K562 (cell line): ENCODE measurements around the gene CERS2. TPM values are rescaled to one million over a fixed set of nuclear protein-coding genes. Genes with fewer than 3 reads are reported as not detected.

Source experiments
- ATAC-seq: fragments of 200-7000 bp; cut with Tn5 transposase; 3 replicates; pipeline ENCODE4 v1.9.1; 2020; ENCODE audit warnings: moderate library complexity
- BruUV-seq: library from RNA; stranded (reverse); fragments of 400-500 nt; replicated peaks from 2 replicates; lab custom pipeline; 2021; lab: Mats Ljungman, UMichigan
- CTCF ChIA-PET: fragments of 300-600 bp; formaldehyde crosslinking; extraction: SDS; loops from one replicate; lab custom pipeline; 2021; ENCODE audit warnings: low intra/inter-chr PET ratio; lab: Yijun Ruan, JAX
- POLR2A ChIA-PET: fragments of 300-600, 350-650 bp; sonication (Branson Sonifier 250); formaldehyde crosslinking; extraction: SDS; loops from one replicate; lab custom pipeline; 2021; ENCODE audit warnings: antibody characterized with exemption, inconsistent platforms; lab: Yijun Ruan, JAX
- DNase-seq, 4 experiments: peaks; one replicate each; pipeline versions ENCODE4 v3.0.0 to v3.0.0-alpha.2; 2011 to 2018; ENCODE audit warnings: low spot score in 3 of 4, mixed read lengths in 3 of 4; ENCODE audit errors: extremely low read depth in 1 of 4
- FAIRE-seq: peaks from 2 replicates; lab custom pipeline; 2011; peaks lifted over from hg19 to GRCh38; lab: Jason Lieb, UNC
- H2AFZ ChIP-seq: 2 replicates; pipeline ENCODE4 v1.6.0; 2011; ENCODE audit warnings: low read depth, low read length, control low read depth, inconsistent platforms
- H3K27ac ChIP-seq: fragments of 200-600 bp; 3 replicates; pipeline ENCODE4 v1.8.0; 2011; ENCODE audit warnings: low read depth, mild to moderate bottlenecking, control low read depth, inconsistent platforms, low read length, moderate library complexity, mixed read lengths; ENCODE audit errors: extremely low read depth
- H3K27me3 ChIP-seq, 2 experiments: fragments of 300-600 bp in 1 of 2; 2 replicates in 1 of 2; 3 replicates in 1 of 2; pipeline versions ENCODE4 v1.6.0 to v1.8.0; 2011; ENCODE audit warnings: inconsistent platforms in 2 of 2, low read length in 2 of 2, mild to moderate bottlenecking in 1 of 2, mixed read lengths in 1 of 2, moderate library complexity in 1 of 2; ENCODE audit not compliant: control insufficient read depth in 2 of 2, insufficient read depth in 2 of 2
- H3K36me3 ChIP-seq: fragments of 300-600 bp; 3 replicates; pipeline ENCODE4 v1.8.0; 2011; ENCODE audit warnings: mild to moderate bottlenecking, low read length, inconsistent platforms; ENCODE audit not compliant: control insufficient read depth, insufficient read depth
- H3K4me1 ChIP-seq, 2 experiments: fragments of 200-600 bp in 1 of 2; replicated peaks in 1 of 2; 2 replicates in 1 of 2; 3 replicates in 1 of 2; pipeline versions ENCODE4 v1.5.1 to v1.8.0; 2011; ENCODE audit warnings: inconsistent platforms in 2 of 2, low read length in 2 of 2, mild to moderate bottlenecking in 1 of 2, mixed read lengths in 1 of 2, moderate library complexity in 1 of 2; ENCODE audit not compliant: control insufficient read depth in 2 of 2, insufficient read depth in 2 of 2
- H3K4me2 ChIP-seq: 2 replicates; pipeline ENCODE4 v1.6.1; 2011; ENCODE audit warnings: low read length, control low read depth, inconsistent platforms, mixed read lengths; ENCODE audit not compliant: insufficient read depth
- H3K4me3 ChIP-seq: fragments of 200-600 bp; sonication (generic), shearing (Covaris generic); 2 replicates; pipeline ENCODE4 v1.5.1; 2016; ENCODE audit warnings: control low read depth, inconsistent platforms
- H3K79me2 ChIP-seq: fragments of 200-600 bp; 3 replicates; pipeline ENCODE4 v1.8.0; 2011; ENCODE audit warnings: low read length, inconsistent platforms; ENCODE audit not compliant: control insufficient read depth, insufficient read depth
- H3K9ac ChIP-seq, 2 experiments: 2 replicates each; pipeline versions ENCODE4 v1.6.0 to v1.6.1; 2011; ENCODE audit warnings: low read depth in 2 of 2, low read length in 2 of 2, control low read depth in 1 of 2, inconsistent platforms in 1 of 2, mild to moderate bottlenecking in 1 of 2, mixed read lengths in 1 of 2; ENCODE audit not compliant: insufficient read depth in 1 of 2
- H3K9me1 ChIP-seq: one replicate; pipeline ENCODE4 v1.6.0; 2011; ENCODE audit warnings: inconsistent platforms, mild to moderate bottlenecking, low read length, moderate library complexity; ENCODE audit not compliant: control insufficient read depth, insufficient read depth
- H3K9me3 ChIP-seq: replicated peaks from 2 replicates; pipeline ENCODE4 v1.5.1; 2011; ENCODE audit warnings: low read depth, low read length, inconsistent platforms; ENCODE audit not compliant: control insufficient read depth, insufficient read depth
- H4K20me1 ChIP-seq: replicated peaks from 2 replicates; pipeline ENCODE4 v1.6.1; 2011; ENCODE audit warnings: low read length, inconsistent platforms, mixed read lengths; ENCODE audit not compliant: control insufficient read depth, insufficient read depth
- EGR1 ChIP-seq: fragments of 450-650 bp; conservative IDR thresholded peaks from 2 replicates; pipeline ENCODE4 v1.6.1; 2017; ENCODE audit warnings: mild to moderate bottlenecking
- HDAC1 ChIP-seq, 2 experiments: fragments of 450-650 bp; IDR thresholded peaks; 2 replicates each; pipeline ENCODE4 v1.6.1; 2016 to 2017; ENCODE audit warnings: inconsistent platforms in 1 of 2, mild to moderate bottlenecking in 1 of 2, moderate library complexity in 1 of 2
- HMBOX1 ChIP-seq: sonication (generic); IDR thresholded peaks from 2 replicates; pipeline ENCODE4 v1.6.1; 2016
- MTA2 ChIP-seq: fragments of 450-650 bp; IDR thresholded peaks from 2 replicates; pipeline ENCODE4 v1.6.1; 2016; ENCODE audit warnings: low read depth
- NBN ChIP-seq: fragments of 450-650 bp; IDR thresholded peaks from 2 replicates; pipeline ENCODE4 v1.6.1; 2016; ENCODE audit warnings: low read depth, mild to moderate bottlenecking
- PKNOX1 ChIP-seq: fragments of 450-650 bp; IDR thresholded peaks from 2 replicates; pipeline ENCODE4 v1.6.1; 2016
- RFX7 ChIP-seq: fragments of 250-450 bp; sonication (Bioruptor Pico); IDR thresholded peaks from 2 replicates; pipeline ENCODE4 v1.5.1; 2021; ENCODE audit warnings: mild to moderate bottlenecking
- SNRNP70 ChIP-seq: fragments of 200-400 bp; formaldehyde crosslinking; optimal IDR thresholded peaks from 2 replicates; pipeline ENCODE3; 2017; ENCODE audit warnings: low read depth, low read length
- TEAD2 ChIP-seq: fragments of 450-650 bp; IDR thresholded peaks from 2 replicates; pipeline ENCODE4 v1.6.1; 2016; ENCODE audit warnings: missing genetic modification characterization, control low read depth, missing compliant biosample characterization
- VEZF1 ChIP-seq: fragments of 200-800 bp; sonication (Bioruptor generic); IDR thresholded peaks from 2 replicates; pipeline ENCODE4 v1.6.1; 2017; ENCODE audit warnings: missing genetic modification characterization, missing compliant biosample characterization
- YY1 ChIP-seq, 3 experiments: IDR thresholded peaks; 2 replicates each; pipeline ENCODE4 v1.6.1; 2011; ENCODE audit warnings: low read length in 2 of 3, mild to moderate bottlenecking in 2 of 3, moderate library complexity in 2 of 3, borderline replicate concordance in 1 of 3, control low read depth in 1 of 3, low read depth in 1 of 3; ENCODE audit not compliant: insufficient read depth in 3 of 3, insufficient replicate concordance in 2 of 3, control insufficient read depth in 1 of 3, insufficient read length in 1 of 3; ENCODE audit errors: extremely low read depth in 1 of 3
- WGBS: fragments of 100-300 bp; shearing (Covaris generic); methylation state at CpG from one replicate; pipeline ENCODE4 v1.1.6; 2016; ENCODE audit warnings: low coverage, mixed read lengths; ENCODE audit not compliant: insufficient coverage; ENCODE audit errors: missing lambda C conversion rate; 5-methylcytosine and 5-hydroxymethylcytosine counted together
- in situ Hi-C: fragments of 300-500 bp; cut with MboI; formaldehyde crosslinking; loops from 4 replicates; pipeline ENCODE4 v1.15.0; 2018; ENCODE audit warnings: inconsistent platforms, mixed read lengths
- intact Hi-C: fragments of 100-400 bp; cut with micrococcal nuclease; formaldehyde crosslinking; loops from 2 replicates; pipeline ENCODE4 v1.14.2; 2022
- polyA plus RNA-seq, 8 experiments: library from polyadenylated mRNA; depleted of rRNA in 4 of 8; stranded (reverse) in 5 of 8; unstranded in 3 of 8; fragments of >200 nt; fragmentation: Nextera tagmentation in 2 of 8; fragmentation: Illumina TruSeq in 1 of 8; extraction: Ambion mirVana in 2 of 8; extraction: Trizol in 1 of 8; gene quantifications; 2 replicates each; pipeline versions ENCODE4 v1.2.1 to v1.2.3, GENCODE V29; 2011 to 2014; ENCODE audit warnings: inconsistent platforms in 1 of 8, missing spikeins in 1 of 8
- total RNA-seq, 7 experiments: library from RNA; depleted of rRNA in 6 of 7; stranded (reverse); fragments of >200 nt in 6 of 7; fragmentation: Illumina TruSeq in 2 of 7; extraction: Trizol in 2 of 7; gene quantifications; 2 replicates each; pipeline versions ENCODE4 v1.2.1 to v1.2.3, GENCODE V29; 2011 to 2021; ENCODE audit warnings: low replicate concordance in 1 of 7
- TF ChIP-seq, protein P1 (sequence below): sonication (generic); formaldehyde crosslinking; IDR thresholded peaks from 2 replicates; pipeline ENCODE4 v1.8.0; 2022; ENCODE audit warnings: missing genetic modification reagents, mild to moderate bottlenecking, moderate library complexity, borderline replicate concordance
- TF ChIP-seq, protein P2 (sequence below), 3 experiments: IDR thresholded peaks in 2 of 3; conservative IDR thresholded peaks in 1 of 3; 2 replicates each; pipeline ENCODE4 v1.5.1; 2011 to 2012; ENCODE audit warnings: low read length in 3 of 3, mild to moderate bottlenecking in 3 of 3, control low read depth in 2 of 3, improper control_type of control experiment in 1 of 3, inconsistent platforms in 1 of 3, low read depth in 1 of 3, mixed read lengths in 1 of 3, moderate library complexity in 1 of 3; ENCODE audit not compliant: insufficient read depth in 2 of 3

Gene CERS2
- total and polyA plus RNA-seq, 9 of the 15 experiments (the other 6 are each of a cell fraction or from before 2014, with no cell fraction given), result 23.4 to 295 (median 132) TPM

DNA sequence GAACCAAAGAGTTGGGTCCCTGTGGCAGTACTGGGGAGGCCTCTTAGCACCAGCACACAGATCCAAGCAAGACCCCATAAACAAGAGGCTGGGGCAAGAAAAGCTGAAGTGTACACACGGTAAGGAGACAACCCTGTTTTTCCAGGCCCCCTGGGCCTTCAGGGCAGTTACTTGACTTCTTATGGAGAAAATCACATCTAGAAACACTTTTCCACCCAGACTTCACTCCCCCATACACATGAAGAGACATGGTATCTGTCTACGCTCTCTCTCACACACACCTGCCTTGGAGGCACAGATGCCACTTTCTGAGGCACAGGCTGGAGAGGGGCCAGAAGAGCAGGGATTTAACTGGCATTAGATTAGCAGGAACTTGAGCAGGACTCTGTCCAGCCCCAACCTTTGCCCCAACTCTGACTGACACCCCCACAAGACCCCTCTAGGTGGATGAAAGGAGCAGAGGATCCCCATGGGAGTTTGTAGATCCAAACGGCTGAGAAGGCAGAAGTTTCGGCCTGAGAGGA is 2.2 kb downstream of the CERS2 start:
- peak overlapping the region; percentile 92 for H3K4me2 ChIP-seq
- H3K36me3 ChIP-seq, result peaks cover 51% of the 10 kb centered on the region; the same call in 2 of the 3 replicates
- WGBS, result 13% methylated on average over 4 of the region's 4 CpGs
- H3K4me3 ChIP-seq, result peak overlapping the region; percentile 63
- H3K9me3 ChIP-seq, result no peaks in the 10 kb centered on the region
- in situ Hi-C loops, result no loop called here
- H3K9ac ChIP-seq, result peak overlapping the region; percentile 88 to 93
- POLR2A ChIA-PET, result interaction anchor here (0.6 to 2.0 kb wide), 5 partner anchors 9 to 405 kb away, joined by 3 to 15 read pairs (median 3); partner anchors contain the start of gene MCL1
- intact Hi-C loops, result loop anchor here (10.0 kb wide), 1 partner anchor 358 kb away; no protein-coding TSS in a partner anchor
- H3K27me3 ChIP-seq, result no peaks in the 10 kb centered on the region
- H3K4me1 ChIP-seq, result peaks cover 38 to 58% of the 10 kb centered on the region in 2 experiments
- ATAC-seq (no peak), DNase-seq (no peak)
- H3K27ac ChIP-seq, result peak overlapping the region; percentile 95
- H3K79me2 ChIP-seq, result peaks cover 87% of the 10 kb centered on the region
- peaks cover 5% of the 10 kb centered on the region for H3K9me1 ChIP-seq
- H2AFZ ChIP-seq, result no peak overlapping the region
- no peak for TF ChIP-seq MTA2
- TF ChIP-seq VEZF1 (CRISPR knock-in tag), result 0 out of 2 replicates have a peak, but pooled peaks have one; percentile 10
- TF ChIP-seq NBN, result no peak
- no peak for TF ChIP-seq EGR1
- TF ChIP-seq RFX7, result no peak
- TF ChIP-seq PKNOX1, result no peak
- TF ChIP-seq, protein P1, sequence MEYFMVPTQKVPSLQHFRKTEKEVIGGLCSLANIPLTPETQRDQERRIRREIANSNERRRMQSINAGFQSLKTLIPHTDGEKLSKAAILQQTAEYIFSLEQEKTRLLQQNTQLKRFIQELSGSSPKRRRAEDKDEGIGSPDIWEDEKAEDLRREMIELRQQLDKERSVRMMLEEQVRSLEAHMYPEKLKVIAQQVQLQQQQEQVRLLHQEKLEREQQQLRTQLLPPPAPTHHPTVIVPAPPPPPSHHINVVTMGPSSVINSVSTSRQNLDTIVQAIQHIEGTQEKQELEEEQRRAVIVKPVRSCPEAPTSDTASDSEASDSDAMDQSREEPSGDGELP (CRISPR knock-in tag), result 0 out of 2 replicates have a peak, but pooled peaks have one; percentile 1
- TF ChIP-seq YY1 (IDR thresholded peaks at IDR 0.05; ENCODE audit: borderline replicate concordance in 1 of 3, control insufficient read depth in 1 of 3, extremely low read depth in 1 of 3, insufficient read depth in 3 of 3, insufficient read length in 1 of 3, insufficient replicate concordance in 2 of 3, low read depth in 1 of 3, low read length in 2 of 3), result no peak
- TF ChIP-seq TEAD2 (tag), result no peak
- TF ChIP-seq, protein P2, sequence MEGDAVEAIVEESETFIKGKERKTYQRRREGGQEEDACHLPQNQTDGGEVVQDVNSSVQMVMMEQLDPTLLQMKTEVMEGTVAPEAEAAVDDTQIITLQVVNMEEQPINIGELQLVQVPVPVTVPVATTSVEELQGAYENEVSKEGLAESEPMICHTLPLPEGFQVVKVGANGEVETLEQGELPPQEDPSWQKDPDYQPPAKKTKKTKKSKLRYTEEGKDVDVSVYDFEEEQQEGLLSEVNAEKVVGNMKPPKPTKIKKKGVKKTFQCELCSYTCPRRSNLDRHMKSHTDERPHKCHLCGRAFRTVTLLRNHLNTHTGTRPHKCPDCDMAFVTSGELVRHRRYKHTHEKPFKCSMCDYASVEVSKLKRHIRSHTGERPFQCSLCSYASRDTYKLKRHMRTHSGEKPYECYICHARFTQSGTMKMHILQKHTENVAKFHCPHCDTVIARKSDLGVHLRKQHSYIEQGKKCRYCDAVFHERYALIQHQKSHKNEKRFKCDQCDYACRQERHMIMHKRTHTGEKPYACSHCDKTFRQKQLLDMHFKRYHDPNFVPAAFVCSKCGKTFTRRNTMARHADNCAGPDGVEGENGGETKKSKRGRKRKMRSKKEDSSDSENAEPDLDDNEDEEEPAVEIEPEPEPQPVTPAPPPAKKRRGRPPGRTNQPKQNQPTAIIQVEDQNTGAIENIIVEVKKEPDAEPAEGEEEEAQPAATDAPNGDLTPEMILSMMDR (IDR thresholded peaks at IDR 0.05 in 2 of 3, conservative IDR thresholded peaks at IDR 0.05 in 1 of 3; ENCODE audit: insufficient read depth in 2 of 3, low read depth in 1 of 3, low read length in 3 of 3), result no peak
- TF ChIP-seq SNRNP70, result no peak
- no peak for TF ChIP-seq HMBOX1
- TF ChIP-seq HDAC1 (IDR thresholded peaks at IDR 0.05), result 0 out of 4 replicates have a peak, but pooled peaks of 1 of the 2 experiments have one; percentile 5
- TF ChIP-seq, all 486 proteins: peak for 3
- no peak for FAIRE-seq
- TSS peak; percentile 34 for BruUV-seq
- CTCF ChIA-PET, result no interaction called here
- H4K20me1 ChIP-seq, result peaks cover 34% of the 10 kb centered on the region
